Epithelial cell of proximal tubule (primary cell): ENCODE measurements around the gene SHISA6. TPM values are rescaled to one million over a fixed set of nuclear protein-coding genes. Genes with fewer than 3 reads are reported as not detected.

ENCODE experiments used
- DNase-seq: peaks from one replicate; pipeline ENCODE4 v3.0.0-alpha.2; 2011; ENCODE audit warnings: low read depth
- H3K4me3 ChIP-seq: 2 replicates; pipeline ENCODE4 v1.5.1; 2011; ENCODE audit warnings: low read depth, mild to moderate bottlenecking, low read length
- CTCF ChIP-seq: conservative IDR thresholded peaks from 2 replicates; pipeline ENCODE4 v1.5.1; 2012; ENCODE audit warnings: low read depth, mild to moderate bottlenecking, low read length
- total RNA-seq: library from RNA; depleted of rRNA; stranded (reverse); fragments of >200 nt; gene quantifications from 2 replicates; pipeline ENCODE4 v1.2.3, GENCODE V29; 2015

The SHISA6 gene
- total RNA-seq, 1 donor from 2014 or later, result not detected

GRCh38 chr17:11278186-11278991 is 37.4 kb downstream of the SHISA6 start:
- no peak for TF ChIP-seq CTCF
- no peak overlapping the region for H3K4me3 ChIP-seq
- no peak for DNase-seq

- no peak for DNase-seq
- TF ChIP-seq CTCF, result no peak
These were observed 37.9 kb downstream of the SHISA6 start for GRCh38 chr17:11278992-11279270.

GRCh38 chr17:11279776-11280344 is 38.8 kb downstream of the SHISA6 start:
- TF ChIP-seq CTCF, result no peak
- H3K4me3 ChIP-seq, result no peak overlapping the region
- no peak for DNase-seq

More at GRCh38 chr17:11278992-11279270, 37.9 kb downstream of the SHISA6 start:
- H3K4me3 ChIP-seq, result no peak overlapping the region

GRCh38 chr17:11282586-11282985 is 41.6 kb downstream of the SHISA6 start:
- DNase-seq, result no peak
- no peak for TF ChIP-seq CTCF
- H3K4me3 ChIP-seq, result no peak overlapping the region

GRCh38 chr17:11284811-11285210 is 43.8 kb downstream of the SHISA6 start:
- H3K4me3 ChIP-seq, result no peak overlapping the region
- TF ChIP-seq CTCF, result no peak
- no peak for DNase-seq

GRCh38 chr17:11285946-11286345 is 44.9 kb downstream of the SHISA6 start:
- no peak overlapping the region for H3K4me3 ChIP-seq
- no peak for DNase-seq
- no peak for TF ChIP-seq CTCF

GRCh38 chr17:11287791-11288190 is 46.8 kb downstream of the SHISA6 start:
- no peak for DNase-seq
- no peak for TF ChIP-seq CTCF
- H3K4me3 ChIP-seq, result no peak overlapping the region
